GM12878 (cell line): ENCODE data around the gene FAM237B. TPM values are rescaled to one million over a fixed set of nuclear protein-coding genes. Genes with fewer than 3 reads are reported as not detected.

Source experiments
- ATAC-seq: fragments of 200-7000 bp; cut with Tn5 transposase; 3 replicates; pipeline ENCODE4 v1.9.1; 2020; ENCODE audit warnings: mild to moderate bottlenecking, moderate library complexity
- BruUV-seq: library from RNA; stranded (reverse); fragments of 400-500 nt; replicated peaks from 2 replicates; lab custom pipeline; 2021; lab: Mats Ljungman, UMichigan
- CTCF ChIA-PET: fragments of 300-600 bp; sonication (Branson Sonifier 250); formaldehyde crosslinking; extraction: SDS; loops from one replicate; lab custom pipeline; 2021; ENCODE audit warnings: inconsistent platforms; lab: Yijun Ruan, JAX
- POLR2A ChIA-PET: fragments of 350-600 bp; formaldehyde crosslinking; extraction: SDS; loops from one replicate; lab custom pipeline; 2021; ENCODE audit warnings: inconsistent platforms; lab: Charles Lee
- RAD21 ChIA-PET: fragments of 300-600 bp; sonication (Branson Sonifier 250); formaldehyde crosslinking; loops from one replicate; lab custom pipeline; 2023; ENCODE audit warnings: antibody characterized with exemption; ENCODE audit not compliant: unreplicated experiment; lab: Charles Lee
- SMC1A ChIA-PET: fragments of 300-600 bp; sonication (Branson Sonifier 250); formaldehyde crosslinking; loops from one replicate; lab custom pipeline; 2023; ENCODE audit not compliant: unreplicated experiment, uncharacterized antibody; lab: Charles Lee
- DNase-seq: peaks from one replicate; pipeline ENCODE4 v3.0.0-alpha.2; 2011; ENCODE audit warnings: low read depth, low spot score
- FAIRE-seq: peaks from 3 replicates; lab custom pipeline; 2011; peaks lifted over from hg19 to GRCh38; lab: Jason Lieb, UNC
- H2AFZ ChIP-seq: 2 replicates; pipeline ENCODE4 v1.6.0; 2011; ENCODE audit warnings: low read depth, low read length, control low read depth; ENCODE audit not compliant: control insufficient read depth
- H3K27ac ChIP-seq: 2 replicates; pipeline ENCODE4 v1.5.1; 2011; ENCODE audit warnings: control low read depth; ENCODE audit not compliant: control insufficient read depth, insufficient read depth
- H3K27me3 ChIP-seq, 2 experiments: replicated peaks in 1 of 2; 2 replicates each; pipeline versions ENCODE4 v1.6.0 to v1.6.1; 2011; ENCODE audit warnings: low read length in 1 of 2; ENCODE audit not compliant: control insufficient read depth in 2 of 2, insufficient read depth in 2 of 2
- H3K36me3 ChIP-seq, 2 experiments: 2 replicates each; pipeline ENCODE4 v1.5.1; 2011; ENCODE audit warnings: low read length in 1 of 2; ENCODE audit not compliant: control insufficient read depth in 2 of 2, insufficient read depth in 2 of 2
- H3K4me1 ChIP-seq: 2 replicates; pipeline ENCODE4 v1.6.1; 2011; ENCODE audit warnings: mild to moderate bottlenecking, low read length, moderate library complexity, mixed read lengths; ENCODE audit not compliant: control insufficient read depth, insufficient read depth
- H3K4me2 ChIP-seq: 2 replicates; pipeline ENCODE4 v1.6.0; 2011; ENCODE audit warnings: control low read depth; ENCODE audit not compliant: control insufficient read depth, insufficient read depth
- H3K4me3 ChIP-seq: fragments of 200-600 bp; sonication (generic); 2 replicates; pipeline ENCODE4 v1.5.1; 2016
- H3K79me2 ChIP-seq: 2 replicates; pipeline ENCODE4 v1.6.0; 2011; ENCODE audit warnings: low read length; ENCODE audit not compliant: control insufficient read depth, insufficient read depth
- H3K9ac ChIP-seq: 2 replicates; pipeline ENCODE4 v1.8.0; 2011; ENCODE audit warnings: low read length, control low read depth, mixed read lengths; ENCODE audit not compliant: control insufficient read depth, insufficient read depth
- H3K9me3 ChIP-seq: replicated peaks from 3 replicates; pipeline ENCODE4 v1.5.1; 2011; ENCODE audit warnings: mild to moderate bottlenecking, low read length; ENCODE audit not compliant: control insufficient read depth, insufficient read depth
- H4K20me1 ChIP-seq: 2 replicates; pipeline ENCODE4 v1.6.0; 2011; ENCODE audit not compliant: control insufficient read depth, insufficient read depth
- CHD2 ChIP-seq: IDR thresholded peaks from 2 replicates; pipeline ENCODE4 v1.6.1; 2011; ENCODE audit warnings: low read depth, low read length, improper control_type of control experiment, borderline replicate concordance
- EGR1 ChIP-seq, 2 experiments: IDR thresholded peaks; 1 replicate in 1 of 2; 2 replicates in 1 of 2; pipeline ENCODE4 v1.6.1; 2011 to 2012; ENCODE audit warnings: low read depth in 2 of 2, low read length in 2 of 2, borderline replicate concordance in 1 of 2, mild to moderate bottlenecking in 1 of 2, moderate library complexity in 1 of 2
- ETV6 ChIP-seq, 2 experiments: fragments of 450-650 bp in 1 of 2; IDR thresholded peaks in 1 of 2; conservative IDR thresholded peaks in 1 of 2; 2 replicates each; pipeline ENCODE4 v1.6.1; 2014; ENCODE audit warnings: antibody characterized with exemption in 1 of 2, borderline replicate concordance in 1 of 2, low read depth in 1 of 2, mild to moderate bottlenecking in 1 of 2, moderate library complexity in 1 of 2
- IRF3 ChIP-seq: fragments of 450-650 bp; IDR thresholded peaks from 2 replicates; pipeline ENCODE4 v1.6.1; 2014; ENCODE audit warnings: mild to moderate bottlenecking
- JUNB ChIP-seq: IDR thresholded peaks from 2 replicates; pipeline ENCODE4 v1.6.1; 2016; ENCODE audit warnings: antibody characterized with exemption, mild to moderate bottlenecking
- PML ChIP-seq: IDR thresholded peaks from 2 replicates; pipeline ENCODE4 v1.6.1; 2012; ENCODE audit warnings: low read length, inconsistent platforms
- RAD51 ChIP-seq: fragments of 450-650 bp; IDR thresholded peaks from 2 replicates; pipeline ENCODE4 v1.6.1; 2016; ENCODE audit warnings: moderate library complexity, mild to moderate bottlenecking, inconsistent platforms
- YBX1 ChIP-seq: fragments of 450-650 bp; IDR thresholded peaks from 2 replicates; pipeline ENCODE4 v1.6.1; 2016; ENCODE audit warnings: antibody characterized with exemption
- ZZZ3 ChIP-seq: IDR thresholded peaks from 2 replicates; pipeline ENCODE4 v1.6.1; 2011; ENCODE audit warnings: low read depth; ENCODE audit not compliant: control insufficient read depth, insufficient read length
- WGBS: methylation state at CpG from one replicate; pipeline ENCODE4 v1.1.6; 2016; ENCODE audit warnings: low lambda C conversion rate; ENCODE audit not compliant: insufficient replicate concordance, insufficient coverage; ENCODE audit errors: missing lambda C conversion rate; 5-methylcytosine and 5-hydroxymethylcytosine counted together
- in situ Hi-C: fragments of 300-500 bp; cut with MboI; formaldehyde crosslinking; loops from 9 replicates; pipeline ENCODE4 v1.14.3; 2018; ENCODE audit warnings: mixed read lengths
- intact Hi-C: fragments of 100-400 bp; cut with micrococcal nuclease; formaldehyde crosslinking; loops from one replicate; pipeline ENCODE4 v1.14.2; 2022; ENCODE audit not compliant: unreplicated experiment
- polyA plus RNA-seq, 11 experiments: library from polyadenylated mRNA; depleted of rRNA in 4 of 11; unstranded in 6 of 11; stranded (reverse) in 5 of 11; fragments of >200 nt; fragmentation: Nextera tagmentation in 4 of 11; fragmentation: Illumina TruSeq in 1 of 11; extraction: Ambion mirVana in 4 of 11; extraction: Trizol in 1 of 11; gene quantifications; 1 replicate in 1 of 11; 2 replicates in 10 of 11; pipeline versions ENCODE4 v1.2.1 to v1.2.3, GENCODE V29; 2011 to 2016; ENCODE audit warnings: inconsistent platforms in 2 of 11, missing spikeins in 2 of 11, low read depth in 1 of 11
- total RNA-seq, 4 experiments: library from RNA; depleted of rRNA in 3 of 4; stranded (reverse); fragments of >200 nt in 3 of 4; fragmentation: Illumina TruSeq in 1 of 4; extraction: Trizol in 1 of 4; gene quantifications; 2 replicates each; pipeline versions ENCODE4 v1.2.1 to v1.2.3, GENCODE V29; 2013 to 2021
- TF ChIP-seq, protein P1 (sequence below): fragments of 450-650 bp; IDR thresholded peaks from 2 replicates; pipeline ENCODE4 v1.6.1; 2017; ENCODE audit warnings: mild to moderate bottlenecking, low read depth, inconsistent platforms; ENCODE audit not compliant: poor library complexity, severe bottlenecking
- TF ChIP-seq, protein P2 (sequence below): IDR thresholded peaks from 2 replicates; pipeline ENCODE4 v1.6.1; 2011; ENCODE audit warnings: low read depth, low read length, improper control_type of control experiment, borderline replicate concordance

The FAM237B gene
- total and polyA plus RNA-seq, 10 of the 15 experiments (the other 5 are each of a cell fraction or from before 2014, with no cell fraction given) = not detected

GRCh38 chr7:90320418-90320800 is 695 bp downstream of the FAM237B start:
- ChIA-PET POLR2A (no interaction called here), RAD21 (no interaction called here), CTCF (no interaction called here), SMC1A (interaction anchor here (0.6 kb wide), 1 partner anchor 406 kb away, joined by 3 read pairs; no protein-coding TSS in a partner anchor)
- H3K9ac ChIP-seq = no peak overlapping the region
- no peak overlapping the region for H3K4me3 ChIP-seq
- BruUV-seq = no TSS peak
- no peaks in the 10 kb centered on the region for H3K4me1 ChIP-seq
- no peak overlapping the region for H3K4me2 ChIP-seq
- 27% methylated on average over 7 of the region's 7 CpGs for WGBS
- H3K79me2 ChIP-seq = no peaks in the 10 kb centered on the region
- H3K27me3 ChIP-seq = peaks cover 10 to 16% of the 10 kb centered on the region in 2 experiments; a peak in 3 of 4 replicates
- in situ Hi-C loops (no loop called here), intact Hi-C loops (no loop called here)
- no peak overlapping the region for H2AFZ ChIP-seq
- FAIRE-seq (no peak), ATAC-seq (no peak), DNase-seq (no peak)
- H4K20me1 ChIP-seq = no peaks in the 10 kb centered on the region
- no peaks in the 10 kb centered on the region for H3K36me3 ChIP-seq
- TF ChIP-seq PML (no peak), ZZZ3 (no peak), JUNB (no peak), IRF3 (no peak), EGR1 (IDR thresholded peaks at IDR 0.05; ENCODE audit: borderline replicate concordance in 1 of 2, low read depth in 2 of 2, low read length in 2 of 2) (no peak), RAD51 (no peak), YBX1 (no peak), CHD2 (no peak), ETV6 (conservative IDR thresholded peaks at IDR 0.05 in 1 of 2, IDR thresholded peaks at IDR 0.05 in 1 of 2; ENCODE audit: borderline replicate concordance in 1 of 2, low read depth in 1 of 2) (no peak)
- TF ChIP-seq, protein P1, sequence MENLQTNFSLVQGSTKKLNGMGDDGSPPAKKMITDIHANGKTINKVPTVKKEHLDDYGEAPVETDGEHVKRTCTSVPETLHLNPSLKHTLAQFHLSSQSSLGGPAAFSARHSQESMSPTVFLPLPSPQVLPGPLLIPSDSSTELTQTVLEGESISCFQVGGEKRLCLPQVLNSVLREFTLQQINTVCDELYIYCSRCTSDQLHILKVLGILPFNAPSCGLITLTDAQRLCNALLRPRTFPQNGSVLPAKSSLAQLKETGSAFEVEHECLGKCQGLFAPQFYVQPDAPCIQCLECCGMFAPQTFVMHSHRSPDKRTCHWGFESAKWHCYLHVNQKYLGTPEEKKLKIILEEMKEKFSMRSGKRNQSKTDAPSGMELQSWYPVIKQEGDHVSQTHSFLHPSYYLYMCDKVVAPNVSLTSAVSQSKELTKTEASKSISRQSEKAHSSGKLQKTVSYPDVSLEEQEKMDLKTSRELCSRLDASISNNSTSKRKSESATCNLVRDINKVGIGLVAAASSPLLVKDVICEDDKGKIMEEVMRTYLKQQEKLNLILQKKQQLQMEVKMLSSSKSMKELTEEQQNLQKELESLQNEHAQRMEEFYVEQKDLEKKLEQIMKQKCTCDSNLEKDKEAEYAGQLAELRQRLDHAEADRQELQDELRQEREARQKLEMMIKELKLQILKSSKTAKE = no peak
- TF ChIP-seq, protein P2, sequence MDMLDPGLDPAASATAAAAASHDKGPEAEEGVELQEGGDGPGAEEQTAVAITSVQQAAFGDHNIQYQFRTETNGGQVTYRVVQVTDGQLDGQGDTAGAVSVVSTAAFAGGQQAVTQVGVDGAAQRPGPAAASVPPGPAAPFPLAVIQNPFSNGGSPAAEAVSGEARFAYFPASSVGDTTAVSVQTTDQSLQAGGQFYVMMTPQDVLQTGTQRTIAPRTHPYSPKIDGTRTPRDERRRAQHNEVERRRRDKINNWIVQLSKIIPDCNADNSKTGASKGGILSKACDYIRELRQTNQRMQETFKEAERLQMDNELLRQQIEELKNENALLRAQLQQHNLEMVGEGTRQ = no peak
- H3K27ac ChIP-seq = no peak overlapping the region
- no peaks in the 10 kb centered on the region for H3K9me3 ChIP-seq
